ENCODE data around the gene F5.
"Not testable (repeated sequence)": the region's sequence is repeated elsewhere in the genome, so short reads cannot be mapped to it uniquely, and the experiment has no call there.

Gene F5

GRCh38 chr1:169550294-169550693, 36.0 kb downstream of the F5 start:
- DNase-seq (ENCODE audit: low read depth) = no peak
- H3K4me3 ChIP-seq (ENCODE audit: low read depth, low read length) = no peak overlapping the region

- no peak overlapping the region for H3K4me3 ChIP-seq (ENCODE audit: low read depth, low read length)
- no peak for DNase-seq (ENCODE audit: low read depth)
Measured at GRCh38 chr1:169548282-169548681, 38.0 kb downstream of the F5 start.

GRCh38 chr1:169546087-169546995, 39.9 kb downstream of the F5 start:
- no peak overlapping the region for H3K4me3 ChIP-seq (ENCODE audit: low read depth, low read length)
- peak; percentile 87 for DNase-seq (ENCODE audit: low read depth)

- no peak overlapping the region for H3K4me3 ChIP-seq (ENCODE audit: low read depth, low read length)
- DNase-seq (ENCODE audit: low read depth) = no peak
Measured at GRCh38 chr1:169545472-169545871, 40.8 kb downstream of the F5 start.

GRCh38 chr1:169538998-169539871, 47.0 kb downstream of the F5 start:
- no peak overlapping the region for H3K4me3 ChIP-seq (ENCODE audit: low read depth, low read length)
- peak; percentile 81 for DNase-seq (ENCODE audit: low read depth)

GRCh38 chr1:169534653-169535052, 51.6 kb downstream of the F5 start:
- no peak for DNase-seq (ENCODE audit: low read depth)

GRCh38 chr1:169533528-169534190, 52.6 kb downstream of the F5 start:
- not testable (repeated sequence) for DNase-seq (ENCODE audit: low read depth); H3K4me3 ChIP-seq (ENCODE audit: low read depth, low read length)

More at GRCh38 chr1:169534653-169535052, 51.6 kb downstream of the F5 start:
- H3K4me3 ChIP-seq (ENCODE audit: low read depth, low read length) = no peak overlapping the region

GRCh38 chr1:169530448-169530847, 55.8 kb downstream of the F5 start:
- no peak for DNase-seq (ENCODE audit: low read depth)
- H3K4me3 ChIP-seq (ENCODE audit: low read depth, low read length) = no peak overlapping the region

GRCh38 chr1:169529068-169529642, 57.1 kb downstream of the F5 start:
- no peak overlapping the region for H3K4me3 ChIP-seq (ENCODE audit: low read depth, low read length)
- DNase-seq (ENCODE audit: low read depth) = no peak

- no peak for DNase-seq (ENCODE audit: low read depth)
- no peak overlapping the region for H3K4me3 ChIP-seq (ENCODE audit: low read depth, low read length)
Measured at GRCh38 chr1:169528215-169529067, 57.8 kb downstream of the F5 start.

GRCh38 chr1:169527451-169528214, 58.6 kb downstream of the F5 start:
- peak; percentile 89 for DNase-seq (ENCODE audit: low read depth)
- H3K4me3 ChIP-seq (ENCODE audit: low read depth, low read length) = no peak overlapping the region

- no peak for DNase-seq (ENCODE audit: low read depth)
- no peak overlapping the region for H3K4me3 ChIP-seq (ENCODE audit: low read depth, low read length)
Measured at GRCh38 chr1:169527001-169527400, 59.3 kb downstream of the F5 start.

- no peak overlapping the region for H3K4me3 ChIP-seq (ENCODE audit: low read depth, low read length)
- DNase-seq (ENCODE audit: low read depth) = no peak
Measured at GRCh38 chr1:169526120-169526832, 60.0 kb downstream of the F5 start.

GRCh38 chr1:169525391-169525790, 60.9 kb downstream of the F5 start:
- no peak overlapping the region for H3K4me3 ChIP-seq (ENCODE audit: low read depth, low read length)

GRCh38 chr1:169523904-169524303, 62.4 kb downstream of the F5 start:
- no peak overlapping the region for H3K4me3 ChIP-seq (ENCODE audit: low read depth, low read length)
- no peak for DNase-seq (ENCODE audit: low read depth)

More at GRCh38 chr1:169525391-169525790, 60.9 kb downstream of the F5 start:
- no peak for DNase-seq (ENCODE audit: low read depth)

GRCh38 chr1:169521226-169521625, 65.1 kb downstream of the F5 start:
- H3K4me3 ChIP-seq (ENCODE audit: low read depth, low read length) = no peak overlapping the region
- DNase-seq (ENCODE audit: low read depth) = no peak

- no peak for DNase-seq (ENCODE audit: low read depth)
- H3K4me3 ChIP-seq (ENCODE audit: low read depth, low read length) = no peak overlapping the region
Measured at GRCh38 chr1:169517558-169518186, 68.6 kb downstream of the F5 start.

Data from skeletal muscle cell (primary cell).